ENCODE measurements around the gene PLCG1.

The PLCG1 gene

DNA sequence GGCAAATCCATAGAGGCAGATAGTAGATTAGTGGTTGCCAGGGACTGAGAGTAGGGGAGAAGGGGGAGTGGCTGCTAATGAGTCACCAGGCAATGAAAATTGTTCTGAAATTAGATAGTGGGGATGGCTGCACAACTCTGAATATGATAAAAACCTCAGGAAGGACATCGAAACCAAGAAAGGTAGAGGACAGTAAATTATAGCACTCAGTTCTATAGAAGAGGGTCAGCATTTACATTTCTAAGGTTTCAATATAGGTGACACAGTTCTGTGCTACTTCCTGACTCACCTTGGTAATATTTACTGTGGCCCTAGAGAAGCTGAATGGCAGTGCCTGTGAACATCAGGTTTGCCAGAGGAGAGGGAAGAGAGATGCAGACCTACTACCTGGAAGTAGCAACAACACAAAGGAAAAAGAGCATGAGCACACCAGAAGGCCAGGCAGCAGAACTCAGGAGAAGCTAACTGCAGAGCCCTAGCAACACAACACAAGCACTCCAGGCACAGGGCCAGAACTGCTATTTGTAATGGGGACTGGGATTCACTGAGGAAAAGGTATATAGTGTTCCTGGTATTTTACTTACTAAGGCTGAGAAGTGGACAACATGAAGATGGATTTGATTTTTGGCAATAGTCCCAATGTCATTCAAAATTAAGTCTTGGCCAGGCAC, 75.9 kb downstream of the PLCG1 start:
- DNase-seq (ENCODE audit: low spot score) = no peak

DNA sequence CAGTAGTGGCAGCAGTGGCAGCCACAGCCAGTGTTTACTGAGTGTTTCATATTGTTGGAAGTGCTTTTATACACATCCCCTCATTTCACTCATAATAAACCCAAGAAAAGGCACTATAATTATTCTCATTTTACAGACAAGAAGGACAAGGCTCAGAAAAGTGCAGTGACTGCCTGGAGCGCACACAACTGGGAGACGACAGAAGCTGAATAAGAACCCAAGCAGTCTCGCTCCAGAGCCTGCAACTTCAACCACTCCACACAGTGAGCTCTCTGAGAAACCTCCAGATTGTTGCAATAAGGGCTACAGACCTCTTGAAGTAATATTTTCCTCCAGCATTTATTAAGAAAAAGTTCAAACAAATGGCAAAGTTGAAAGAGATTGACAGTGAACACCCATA, 76.9 kb downstream of the PLCG1 start:
- DNase-seq (ENCODE audit: low spot score) = no peak

DNA sequence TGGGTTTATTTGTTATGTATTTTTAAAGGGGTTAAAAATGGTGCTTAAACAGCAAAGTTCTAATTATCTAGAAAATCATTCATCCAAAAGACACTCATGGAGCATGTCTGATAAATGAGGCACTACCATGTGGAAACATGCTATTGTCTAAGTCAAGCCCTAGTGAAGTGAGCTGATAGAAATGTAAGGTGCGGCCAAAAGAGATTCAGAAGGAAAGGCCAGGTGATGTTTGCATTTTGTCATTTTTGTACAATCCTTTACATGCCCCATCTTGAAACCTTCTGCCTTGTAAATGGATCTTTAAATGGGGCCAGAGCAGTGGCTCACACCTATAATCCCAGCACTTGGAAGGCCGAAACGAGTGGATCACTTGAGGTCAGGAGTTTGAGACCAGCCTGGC, 77.3 kb downstream of the PLCG1 start:
- DNase-seq (ENCODE audit: low spot score) = no peak

DNA sequence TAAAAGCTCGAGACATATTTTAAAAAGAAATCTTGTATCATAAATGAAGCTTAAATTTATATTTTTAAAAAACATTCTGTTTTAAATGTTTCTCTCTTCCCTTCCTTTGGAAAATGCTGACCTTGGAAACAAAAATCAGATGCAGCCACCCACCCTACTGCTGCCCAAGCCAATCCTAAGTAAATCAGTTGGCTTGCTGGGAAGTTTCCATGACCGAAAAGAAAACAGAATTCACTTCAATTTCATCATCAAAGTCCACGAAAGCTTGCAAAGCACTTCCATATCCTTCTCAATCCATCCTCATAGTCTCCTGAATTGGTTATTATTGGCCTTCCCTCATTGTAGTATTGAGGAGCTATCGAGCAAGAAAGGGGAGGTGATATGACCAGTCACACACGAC, 80.1 kb downstream of the PLCG1 start:
- DNase-seq (ENCODE audit: low spot score) = no peak

DNA sequence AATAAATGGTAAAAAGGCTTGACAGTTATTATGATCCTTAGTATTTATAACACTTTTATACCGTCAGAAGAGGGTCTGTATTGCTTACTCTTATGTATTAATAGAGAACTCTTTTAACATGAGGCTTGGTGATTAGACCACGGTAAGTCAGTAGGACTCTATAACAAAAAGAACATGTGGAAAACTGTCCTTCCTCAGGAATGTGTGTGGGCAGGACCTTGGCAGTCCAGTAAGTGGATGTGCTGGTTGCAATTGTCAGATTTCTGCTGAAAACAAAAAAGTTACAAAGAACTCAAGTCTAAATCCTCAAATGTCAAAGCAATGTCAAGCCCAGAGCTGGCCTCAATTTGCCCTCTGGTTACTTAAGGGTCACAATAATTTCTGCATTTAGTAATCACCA, 81.1 kb downstream of the PLCG1 start:
- no peak for DNase-seq (ENCODE audit: low spot score)

GRCh38 chr20:41219824-41220223, 82.5 kb downstream of the PLCG1 start:
- no peak for DNase-seq (ENCODE audit: low spot score)

GRCh38 chr20:41221614-41222218, 84.4 kb downstream of the PLCG1 start:
- DNase-seq (ENCODE audit: low spot score) = no peak

- no peak for DNase-seq (ENCODE audit: low spot score)
Measured at GRCh38 chr20:41222296-41222695, 85.0 kb downstream of the PLCG1 start.

GRCh38 chr20:41222703-41223102, 85.4 kb downstream of the PLCG1 start:
- DNase-seq (ENCODE audit: low spot score) = no peak

DNA sequence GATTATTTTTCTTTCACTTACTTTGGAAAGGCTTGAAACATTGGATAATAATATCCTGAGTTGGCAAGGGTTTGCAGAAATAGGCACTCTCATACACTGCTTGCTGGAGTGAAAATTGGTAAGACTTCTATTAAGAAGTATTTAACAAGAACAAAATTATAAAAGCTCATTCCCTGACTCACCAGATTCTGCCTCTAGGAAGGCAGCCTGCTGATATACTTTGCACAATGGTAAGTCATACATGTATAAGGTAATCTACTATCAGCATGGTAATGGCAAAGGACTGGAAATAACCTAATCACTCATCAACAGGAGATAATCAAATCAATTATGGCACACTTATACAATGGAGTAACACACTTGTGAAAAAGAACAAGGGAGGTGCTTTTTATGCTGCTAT, 85.8 kb downstream of the PLCG1 start:
- no peak for DNase-seq (ENCODE audit: low spot score)

GRCh38 chr20:41224281-41224680, 86.9 kb downstream of the PLCG1 start:
- DNase-seq (ENCODE audit: low spot score) = no peak

DNA sequence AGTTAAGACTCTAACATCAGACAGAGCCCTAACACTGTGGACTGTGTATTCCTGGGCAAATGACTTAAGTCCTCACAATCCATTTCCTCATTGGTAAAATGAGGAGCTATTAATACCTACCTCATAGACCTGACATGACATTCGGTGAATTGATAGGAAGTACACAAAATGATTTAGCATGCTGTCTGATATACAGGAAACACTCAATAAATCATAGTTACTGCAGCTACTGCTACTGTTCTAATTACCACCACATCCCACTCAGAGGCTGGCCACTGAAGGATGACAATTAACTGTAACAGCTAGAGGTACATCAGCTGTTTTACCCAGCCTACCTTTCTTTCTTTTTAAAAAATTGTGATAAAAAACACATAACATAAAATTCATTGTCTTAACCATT, 87.7 kb downstream of the PLCG1 start:
- DNase-seq (ENCODE audit: low spot score) = no peak

GRCh38 chr20:41226426-41226825, 89.1 kb downstream of the PLCG1 start:
- no peak for DNase-seq (ENCODE audit: low spot score)

Measured in kidney capillary endothelial cell (primary cell).